Smooth muscle cell (in vitro differentiated cells): Measurements from ENCODE around the gene PSMA7. TPM values are rescaled to one million over a fixed set of nuclear protein-coding genes. Genes with fewer than 3 reads are reported as not detected.

Experiments
- DNase-seq: peaks from one replicate; lab custom pipeline; 2025; ENCODE audit not compliant: unreplicated experiment; lab: John Stamatoyannopoulos, UW
- H2AFZ ChIP-seq: fragments of 200-600 bp; sonication (generic); 2 replicates; pipeline ENCODE4 v1.6.0; 2016; ENCODE audit warnings: antibody characterized with exemption, low read depth, mild to moderate bottlenecking
- H3F3A ChIP-seq: fragments of 200-600 bp; sonication (generic); 2 replicates; pipeline ENCODE4 v1.6.0; 2017; ENCODE audit warnings: antibody characterized with exemption, low read depth
- H3K27ac ChIP-seq: fragments of 200-600 bp; sonication (generic); 2 replicates; pipeline ENCODE4 v1.5.1; 2016; ENCODE audit warnings: low read depth, mild to moderate bottlenecking
- H3K27me3 ChIP-seq: fragments of 200-600 bp; sonication (generic); 2 replicates; pipeline ENCODE4 v1.6.1; 2016; ENCODE audit warnings: low read depth, mild to moderate bottlenecking
- H3K36me3 ChIP-seq: fragments of 200-600 bp; sonication (generic); 2 replicates; pipeline ENCODE4 v1.5.1; 2016; ENCODE audit warnings: low read depth
- H3K4me1 ChIP-seq: fragments of 200-600 bp; sonication (generic); 2 replicates; pipeline ENCODE4 v1.5.1; 2016; ENCODE audit warnings: low read depth
- H3K4me2 ChIP-seq: fragments of 200-600 bp; sonication (generic); 2 replicates; pipeline ENCODE4 v1.6.0; 2016; ENCODE audit warnings: mild to moderate bottlenecking
- H3K4me3 ChIP-seq: fragments of 200-600 bp; sonication (generic); 2 replicates; pipeline ENCODE4 v1.5.1; 2016; ENCODE audit warnings: mild to moderate bottlenecking
- H3K79me2 ChIP-seq: fragments of 200-600 bp; sonication (generic); 2 replicates; pipeline ENCODE4 v1.6.0; 2016; ENCODE audit warnings: low read depth, mild to moderate bottlenecking
- H3K9ac ChIP-seq: fragments of 200-600 bp; sonication (generic); 2 replicates; pipeline ENCODE4 v1.6.0; 2016; ENCODE audit warnings: low read depth
- H3K9me3 ChIP-seq: fragments of 200-600 bp; sonication (generic); replicated peaks from 2 replicates; pipeline ENCODE4 v1.5.1; 2016; ENCODE audit warnings: low read depth
- H4K20me1 ChIP-seq: fragments of 200-600 bp; sonication (generic); 2 replicates; pipeline ENCODE4 v1.6.0; 2016; ENCODE audit warnings: low read depth
- CTCF ChIP-seq: fragments of 200-600 bp; sonication (generic); IDR thresholded peaks from 2 replicates; pipeline ENCODE4 v1.5.1; 2017; ENCODE audit warnings: borderline replicate concordance, mild to moderate bottlenecking, antibody characterized with exemption; ENCODE audit not compliant: insufficient read depth, poor library complexity, severe bottlenecking
- WGBS: methylation state at CpG from one replicate; pipeline ENCODE4 v1.1.7; 2016; ENCODE audit warnings: low lambda C conversion rate; 5-methylcytosine and 5-hydroxymethylcytosine counted together
- polyA plus RNA-seq: library from polyadenylated mRNA; unstranded; fragments of >200 nt; fragmentation: Nextera tagmentation; extraction: Ambion mirVana; gene quantifications from 2 replicates; pipeline ENCODE4 v1.2.1, GENCODE V29; 2016
- total RNA-seq: library from RNA; depleted of rRNA; stranded (reverse); fragments of >200 nt; gene quantifications from 2 replicates; pipeline ENCODE4 v1.2.3, GENCODE V29; 2014

PSMA7 gene
- total and polyA plus RNA-seq, 2 experiments from 2014 or later, result 297 to 473 TPM

- Histone ChIP-seq H4K20me1 (peaks cover 67% of the 10 kb centered on the region), H3K79me2 (peaks cover 11% of the 10 kb centered on the region), H3K9me3 (no peaks in the 10 kb centered on the region), H3K4me2 (no peak overlapping the region), H3K27ac (no peak overlapping the region), H3K4me1 (no peaks in the 10 kb centered on the region), H3F3A (peaks cover 2% of the 10 kb centered on the region), H2AFZ (no peak overlapping the region), H3K9ac (no peak overlapping the region), H3K27me3 (no peaks in the 10 kb centered on the region), H3K4me3 (no peak overlapping the region), H3K36me3 (peaks cover 3% of the 10 kb centered on the region)
- 95% methylated on average over 20 of the region's 20 CpGs for WGBS
- no peak for TF ChIP-seq CTCF
- no peak for DNase-seq
Measured at GRCh38 chr20:62129731-62130531, 13.3 kb downstream of the PSMA7 start.

DNA sequence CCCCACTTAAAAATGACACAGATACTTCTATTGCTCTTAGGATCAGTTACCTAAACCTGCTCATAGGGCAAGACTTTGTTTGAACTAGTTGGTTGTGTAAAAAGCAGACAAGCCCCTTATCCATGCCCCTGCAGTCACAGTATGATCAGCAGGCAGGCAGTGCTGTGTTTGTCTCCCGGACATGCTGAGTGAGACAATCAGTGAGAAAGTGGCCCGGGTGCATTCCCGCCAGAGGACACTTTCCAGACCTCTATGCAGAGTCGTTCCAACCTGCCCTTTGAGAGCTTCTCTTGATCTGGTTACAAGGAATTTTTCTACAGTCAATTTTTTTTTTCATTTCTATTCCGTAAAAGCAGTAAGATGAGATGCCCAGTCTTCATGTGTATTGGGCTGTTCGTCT lies 14.7 kb downstream of the PSMA7 start:
- Histone ChIP-seq H3K36me3 (peaks cover 3% of the 10 kb centered on the region), H4K20me1 (peaks cover 81% of the 10 kb centered on the region), H2AFZ (no peak overlapping the region), H3F3A (no peaks in the 10 kb centered on the region), H3K27me3 (no peaks in the 10 kb centered on the region), H3K4me2 (no peak overlapping the region), H3K79me2 (peaks cover 22% of the 10 kb centered on the region), H3K9me3 (no peaks in the 10 kb centered on the region), H3K4me3 (no peak overlapping the region), H3K4me1 (peaks cover 5% of the 10 kb centered on the region), H3K27ac (no peak overlapping the region), H3K9ac (no peak overlapping the region)
- no peak for TF ChIP-seq CTCF
- WGBS, result 66% methylated on average over 6 of the region's 6 CpGs
- DNase-seq, result no peak

- Histone ChIP-seq H3K27me3 (no peaks in the 10 kb centered on the region), H2AFZ (no peak overlapping the region), H4K20me1 (peaks cover 81% of the 10 kb centered on the region), H3K79me2 (peaks cover 27% of the 10 kb centered on the region), H3K4me1 (peaks cover 10% of the 10 kb centered on the region), H3K9ac (no peak overlapping the region), H3K27ac (no peak overlapping the region), H3K4me3 (no peak overlapping the region), H3K4me2 (no peak overlapping the region), H3F3A (no peaks in the 10 kb centered on the region), H3K36me3 (peaks cover 3% of the 10 kb centered on the region), H3K9me3 (no peaks in the 10 kb centered on the region)
- no peak for TF ChIP-seq CTCF
- 97% methylated on average over 6 of the region's 6 CpGs for WGBS
- no peak for DNase-seq
Measured at GRCh38 chr20:62127799-62128198, 15.4 kb downstream of the PSMA7 start.

DNA sequence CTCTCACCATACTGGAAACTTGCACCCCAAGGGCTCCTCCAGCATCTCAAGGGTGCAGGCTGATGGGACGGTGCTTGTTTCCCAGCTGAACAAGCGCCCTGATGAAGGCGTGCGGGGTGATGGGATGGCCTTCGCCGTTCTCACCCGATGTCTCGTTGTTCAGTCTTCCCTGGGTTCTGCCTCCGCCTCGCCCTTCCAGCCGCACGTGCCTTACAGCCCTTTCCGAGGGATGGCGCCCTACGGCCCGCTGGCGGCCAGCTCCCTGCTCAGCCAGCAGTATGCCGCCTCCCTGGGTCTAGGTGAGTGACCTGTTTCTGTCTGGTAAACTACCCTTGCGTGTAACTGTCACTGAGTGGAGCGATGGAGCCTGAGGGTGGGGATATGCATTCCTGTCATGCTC lies 17.1 kb downstream of the PSMA7 start:
- peaks cover 28% of the 10 kb centered on the region for H3K79me2 ChIP-seq
- no peak overlapping the region for H3K4me2 ChIP-seq
- WGBS, result 95% methylated on average over 20 of the region's 20 CpGs
- H2AFZ ChIP-seq, result no peak overlapping the region
- TF ChIP-seq CTCF, result no peak
- H3K27me3 ChIP-seq, result no peaks in the 10 kb centered on the region
- no peak overlapping the region for H3K27ac ChIP-seq
- H3K9ac ChIP-seq, result no peak overlapping the region
- no peaks in the 10 kb centered on the region for H3F3A ChIP-seq
- no peak overlapping the region for H3K4me3 ChIP-seq
- H4K20me1 ChIP-seq, result peaks cover 67% of the 10 kb centered on the region
- H3K36me3 ChIP-seq, result peaks cover 3% of the 10 kb centered on the region
- no peaks in the 10 kb centered on the region for H3K9me3 ChIP-seq
- DNase-seq, result no peak
- H3K4me1 ChIP-seq, result peaks cover 10% of the 10 kb centered on the region
